Measurements from ENCODE around the gene RNF144B.

Gene RNF144B

DNA sequence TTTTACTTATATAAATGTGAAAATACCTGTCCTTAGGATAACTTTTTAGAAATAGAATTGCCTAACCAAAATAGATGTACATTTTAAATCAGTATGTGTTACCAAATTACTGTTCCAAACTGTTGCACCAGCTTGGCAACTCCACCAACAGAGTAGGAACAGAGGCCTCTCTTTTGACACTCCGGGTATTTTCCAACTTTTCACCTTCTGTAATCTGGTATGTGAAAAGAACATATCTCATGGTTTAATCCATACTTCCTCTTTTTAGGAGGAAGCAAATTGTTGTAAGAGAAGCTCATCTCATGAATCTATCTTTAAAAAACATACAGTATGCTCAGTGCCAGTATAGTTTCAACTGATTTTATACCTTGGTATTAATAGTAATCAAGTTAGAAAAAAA is 24.9 kb downstream of the RNF144B start:
- DNase-seq, result no peak

DNA sequence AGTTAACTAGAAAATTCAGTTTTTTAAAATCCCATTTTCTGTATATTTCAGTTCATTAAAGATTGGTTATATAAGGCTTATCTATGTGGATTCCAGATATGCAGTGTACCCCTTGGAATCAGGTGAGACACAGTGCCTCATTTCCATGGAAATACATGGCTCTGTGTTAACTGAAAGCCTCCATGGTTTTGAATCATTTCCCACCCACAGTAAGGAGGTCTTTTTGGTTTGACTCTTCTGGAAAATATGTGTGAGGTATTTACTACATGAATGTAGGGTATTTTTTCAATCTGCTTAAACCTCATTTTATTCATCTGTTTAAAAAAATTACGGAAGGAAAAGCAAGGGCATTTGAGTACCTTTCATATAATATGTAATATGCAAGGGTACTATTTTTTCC is 25.5 kb downstream of the RNF144B start:
- no peak for DNase-seq

DNA sequence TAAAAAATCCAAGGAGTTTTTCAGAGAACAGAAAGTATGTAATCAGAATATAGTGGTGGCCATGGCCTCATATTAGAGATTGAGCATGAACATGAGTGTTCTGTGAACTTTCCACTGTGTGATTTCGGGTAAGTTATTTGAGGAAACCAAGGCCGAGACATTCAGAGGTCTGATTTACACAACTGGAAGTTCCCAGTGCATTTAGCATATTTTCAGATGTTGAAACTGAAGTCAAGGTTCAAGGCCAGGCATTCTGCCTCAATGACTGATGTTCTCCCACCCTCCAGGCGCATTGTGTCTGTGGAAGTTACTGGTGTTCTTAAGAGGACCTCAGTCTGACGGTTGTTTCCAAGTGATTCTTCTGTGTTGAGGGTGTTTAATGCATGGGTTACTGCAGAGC is 26.2 kb downstream of the RNF144B start:
- DNase-seq, result no peak

DNA sequence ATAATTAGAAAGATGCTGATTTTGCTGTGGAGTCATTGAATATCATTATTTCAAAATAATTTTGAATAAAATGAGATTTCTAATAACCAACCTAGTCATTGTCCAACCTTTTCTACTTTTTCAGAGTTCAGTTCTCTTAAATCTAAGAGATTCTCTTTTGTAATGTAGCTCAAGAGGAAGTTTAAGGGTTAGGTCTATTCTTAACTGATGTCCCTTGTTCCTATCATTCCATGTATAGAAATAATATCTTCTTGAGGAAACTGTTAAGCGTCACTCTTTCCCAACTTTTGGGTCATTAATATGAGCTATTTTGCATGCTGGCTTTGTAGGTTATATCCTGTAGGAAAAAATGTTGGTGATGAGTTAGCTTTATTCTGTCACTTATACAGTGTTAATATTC is 27.0 kb downstream of the RNF144B start:
- DNase-seq, result no peak

DNA sequence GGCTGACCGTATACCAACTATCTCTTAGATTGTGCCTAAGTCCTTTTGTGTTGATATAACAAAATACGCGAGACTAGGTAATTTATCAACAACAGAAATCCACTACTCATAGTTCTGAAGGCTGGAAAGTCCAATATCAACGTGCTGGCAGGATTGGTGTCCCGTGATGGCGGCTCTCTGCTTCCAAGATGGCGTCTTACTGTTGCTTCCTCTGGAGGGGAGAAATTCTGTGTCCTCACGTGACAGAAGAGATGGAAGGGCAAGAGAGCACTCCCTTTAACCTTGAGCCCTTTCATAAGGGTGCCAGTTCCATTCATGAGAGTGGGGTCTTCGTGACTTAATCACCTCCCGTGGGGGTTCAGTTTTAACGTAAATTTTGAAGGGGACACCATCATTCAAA is 28.1 kb downstream of the RNF144B start:
- no peak for DNase-seq

DNA sequence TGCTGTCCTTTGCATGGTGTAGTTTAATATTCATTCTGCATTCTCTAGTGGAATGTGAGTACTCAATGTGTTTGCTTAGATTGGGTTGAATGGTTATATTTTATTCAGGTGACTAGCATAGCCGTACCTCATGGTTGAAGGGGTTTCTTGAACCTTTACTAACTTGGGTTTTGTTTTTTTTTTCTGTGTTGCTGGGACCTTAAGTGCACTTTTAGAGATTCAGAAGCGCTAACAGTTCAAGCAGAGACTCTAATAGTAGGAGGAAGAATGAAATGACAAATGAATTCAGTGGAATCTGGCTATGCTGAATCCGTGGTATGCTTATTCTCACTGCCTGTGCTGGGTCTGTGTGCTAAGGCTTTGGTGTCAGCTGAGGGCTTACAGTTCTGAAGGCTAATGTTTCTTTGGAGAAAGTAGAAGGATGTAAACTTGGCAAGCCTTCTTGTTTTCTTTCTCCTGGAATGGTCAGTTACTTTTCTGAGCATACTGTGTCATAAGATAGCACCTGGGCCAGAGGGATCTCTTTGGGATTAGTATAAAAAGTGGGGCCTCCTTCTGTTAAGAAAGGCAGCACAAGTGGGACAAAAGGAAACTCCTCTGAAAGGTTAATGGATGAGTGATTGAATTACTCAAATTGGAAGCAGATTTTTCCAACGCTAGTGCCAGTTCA is 28.7 kb downstream of the RNF144B start:
- DNase-seq, result no peak

DNA sequence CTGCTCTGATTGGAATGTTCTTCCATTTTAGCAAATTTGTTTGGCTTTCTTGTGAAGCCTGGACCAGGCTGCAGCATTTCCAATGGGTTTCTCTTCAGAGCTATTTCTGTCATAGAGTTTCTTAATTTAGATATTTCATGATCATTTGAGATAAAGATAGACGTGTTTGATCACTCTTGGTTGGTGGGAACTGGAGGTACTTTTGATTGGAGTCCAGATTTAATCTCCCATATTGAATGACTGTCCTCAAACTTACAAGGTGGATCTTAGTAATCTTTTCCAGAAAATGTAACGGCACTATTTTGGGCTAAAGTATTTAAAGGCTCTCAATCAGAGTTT is 29.2 kb downstream of the RNF144B start:
- DNase-seq, result no peak

DNA sequence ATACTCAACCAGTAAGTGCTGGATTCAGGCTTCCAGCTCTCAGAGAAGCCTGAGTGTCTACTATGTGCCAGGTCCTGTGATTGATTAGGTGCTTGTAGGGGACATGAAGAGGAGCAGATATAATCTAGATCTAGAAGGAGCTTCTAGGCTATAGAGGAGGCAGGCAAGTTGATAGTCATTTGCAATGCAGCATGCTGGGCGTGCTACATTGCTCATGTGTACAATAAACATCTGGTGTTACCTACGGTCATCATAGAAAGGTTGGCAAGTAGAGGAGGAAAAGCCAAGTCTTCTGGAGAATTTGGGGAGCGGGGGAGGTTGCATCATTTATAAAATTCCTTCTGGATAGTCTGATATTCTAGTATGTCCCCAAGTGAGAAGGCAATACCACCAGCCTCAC is 33.2 kb downstream of the RNF144B start:
- no peak for DNase-seq

DNA sequence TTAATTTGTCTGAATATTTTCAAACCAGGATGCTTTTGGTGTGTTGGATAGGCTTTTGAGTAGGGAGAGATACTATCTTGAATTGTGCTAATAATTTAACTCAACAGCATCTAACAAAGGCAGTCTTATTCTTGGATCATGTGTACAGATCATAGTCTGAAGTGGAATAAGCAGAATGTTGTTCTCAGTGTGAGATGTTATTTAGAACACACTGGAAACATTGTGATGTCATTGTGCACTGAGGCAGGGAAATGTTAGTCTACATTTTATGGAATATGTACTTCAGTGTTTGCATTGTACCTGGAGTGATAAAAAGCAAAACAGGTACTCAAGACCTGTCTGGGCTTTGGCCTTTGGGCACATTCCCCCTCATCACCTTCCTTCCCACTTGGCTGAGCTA is 35.0 kb downstream of the RNF144B start:
- DNase-seq, result no peak

DNA sequence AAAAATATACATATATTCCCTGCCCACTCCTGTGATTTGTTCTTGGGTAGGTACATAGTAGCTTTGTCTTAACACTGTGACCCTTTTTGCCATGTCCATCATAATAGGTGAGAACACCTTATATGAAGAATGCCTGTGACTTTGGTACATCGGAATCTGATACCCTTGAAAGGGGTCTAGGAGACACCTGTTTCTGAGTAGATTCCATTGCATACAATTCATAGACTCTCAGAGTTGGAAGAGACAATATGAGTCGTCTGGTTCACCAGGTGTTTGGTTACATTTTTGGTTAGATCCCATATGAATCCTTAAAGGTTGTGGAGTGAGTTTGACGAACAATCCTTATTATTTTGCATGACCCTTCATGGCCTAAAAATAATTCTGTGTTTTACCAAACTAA is 36.3 kb downstream of the RNF144B start:
- no peak for DNase-seq

DNA sequence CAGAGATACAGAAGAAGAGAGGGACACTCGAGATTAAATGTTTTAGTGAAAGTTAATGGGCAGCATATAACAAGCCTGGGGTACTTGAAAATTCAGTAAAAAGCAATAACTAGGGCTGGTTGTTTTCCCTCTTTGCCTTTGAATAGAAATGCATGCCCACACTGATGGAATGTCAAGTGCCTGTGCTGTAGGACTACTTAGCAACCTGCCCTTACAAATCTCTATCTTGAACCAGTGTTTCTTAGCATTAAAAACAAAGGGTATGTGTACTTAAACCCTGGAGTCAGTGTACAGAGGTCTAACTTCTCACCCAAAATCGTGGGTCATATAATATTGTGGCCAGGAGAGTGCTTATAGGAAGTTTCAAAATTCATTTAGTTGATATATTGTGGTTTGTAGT is 37.1 kb downstream of the RNF144B start:
- no peak for DNase-seq

DNA sequence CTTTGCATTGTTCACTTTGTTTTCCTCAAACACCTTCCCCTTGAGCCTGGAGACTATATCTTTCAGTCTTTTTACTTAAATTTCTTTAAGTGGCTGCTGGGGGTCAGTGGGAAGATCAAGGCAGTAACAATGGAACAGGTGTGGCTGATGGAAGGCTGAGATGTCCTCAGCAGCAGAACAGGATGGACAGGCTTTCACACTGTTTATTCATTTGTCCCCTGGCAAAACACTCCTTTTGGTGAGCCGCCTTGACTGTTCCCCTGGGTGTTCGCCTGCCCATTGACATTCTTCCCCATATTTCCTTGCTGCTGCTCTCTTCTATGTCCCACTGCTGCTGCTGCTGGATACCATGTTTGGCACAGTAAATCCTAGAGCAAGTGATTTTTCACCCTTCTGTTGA is 38.1 kb downstream of the RNF144B start:
- DNase-seq, result no peak

DNA sequence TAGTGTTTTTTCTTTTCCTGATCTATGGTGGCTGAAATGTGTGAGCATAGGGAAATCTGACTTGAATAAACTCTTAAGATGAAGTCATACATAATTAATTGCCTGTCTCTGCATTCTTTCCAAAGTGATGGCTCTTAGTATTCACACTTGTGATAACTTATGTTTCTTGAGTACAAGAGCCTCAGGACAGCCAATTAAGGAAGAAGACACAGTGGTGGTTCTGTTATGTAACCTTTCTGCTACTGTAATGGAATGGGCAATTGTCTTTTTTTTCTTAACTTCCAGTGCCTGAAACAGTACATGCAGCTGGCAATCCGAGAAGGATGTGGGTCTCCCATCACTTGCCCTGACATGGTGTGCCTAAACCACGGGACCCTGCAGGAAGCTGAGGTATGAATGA is 40.1 kb downstream of the RNF144B start:
- DNase-seq, result no peak

DNA sequence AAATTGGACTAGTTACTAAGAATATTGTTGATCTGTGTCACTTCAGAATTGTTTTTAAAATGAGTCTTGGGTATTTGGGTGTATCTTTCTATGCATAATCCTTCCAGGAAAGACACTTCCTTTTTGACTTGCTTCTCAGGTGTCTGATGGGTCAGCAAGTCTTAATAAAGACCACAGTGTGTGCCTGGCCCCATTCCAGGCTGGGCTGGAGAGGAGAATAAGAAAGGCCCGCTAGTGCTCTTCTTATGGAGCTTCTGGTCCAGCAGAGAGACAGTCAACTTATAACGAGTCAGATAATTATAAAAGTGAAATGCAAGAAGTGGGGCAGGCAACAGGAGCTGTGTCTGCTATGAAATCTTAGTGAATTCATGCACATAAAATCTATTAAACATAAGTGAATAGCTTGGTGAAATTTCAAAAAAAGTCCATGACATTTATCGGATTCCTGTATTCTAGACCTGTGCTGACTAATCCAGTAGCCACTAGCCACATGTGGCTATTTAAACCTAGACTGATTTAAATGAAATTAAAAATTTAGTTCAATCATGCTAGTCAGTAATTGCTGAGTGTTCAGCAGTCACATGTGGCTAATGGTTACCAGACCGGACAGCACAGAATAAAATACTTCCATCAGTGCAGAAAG is 42.6 kb downstream of the RNF144B start:
- no peak for DNase-seq

DNA sequence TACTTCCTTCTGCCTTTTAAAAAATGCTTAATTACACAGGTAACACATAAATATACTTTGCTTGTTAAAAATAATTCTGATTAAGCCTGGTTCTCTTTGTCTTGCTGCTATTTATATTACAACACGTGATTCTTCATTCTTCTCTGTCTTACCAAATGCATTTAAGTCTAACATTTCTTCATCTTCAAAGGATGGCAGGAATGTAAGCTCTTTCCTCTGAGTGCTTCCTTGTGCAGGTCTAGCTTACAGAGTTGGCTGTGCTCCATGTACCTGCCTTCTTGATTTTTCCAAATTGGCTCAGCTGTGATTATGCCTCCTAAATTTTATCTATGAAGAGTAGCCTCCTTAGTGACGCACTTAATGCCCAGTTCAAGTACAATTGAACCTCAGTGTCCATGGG is 44.4 kb downstream of the RNF144B start:
- no peak for DNase-seq

DNA sequence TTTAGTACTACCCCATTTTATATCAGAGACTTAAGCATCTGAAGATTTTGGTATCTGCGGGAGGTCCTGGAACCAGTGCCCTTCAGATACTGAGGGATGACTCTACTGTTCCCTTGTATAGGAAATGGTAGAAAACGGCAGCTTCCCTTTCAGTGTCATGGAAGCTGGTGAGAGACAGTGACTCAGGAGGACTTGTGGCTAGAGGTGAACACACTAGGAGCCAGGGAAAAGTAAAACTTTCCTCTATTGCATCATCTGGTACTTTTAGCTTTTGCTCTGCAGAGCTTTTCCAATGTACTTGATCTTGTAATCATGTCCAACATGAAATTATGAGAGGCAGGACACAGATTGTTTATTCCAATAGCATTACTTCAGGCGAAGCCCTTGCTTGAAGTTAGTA is 45.0 kb downstream of the RNF144B start:
- DNase-seq, result no peak

DNA sequence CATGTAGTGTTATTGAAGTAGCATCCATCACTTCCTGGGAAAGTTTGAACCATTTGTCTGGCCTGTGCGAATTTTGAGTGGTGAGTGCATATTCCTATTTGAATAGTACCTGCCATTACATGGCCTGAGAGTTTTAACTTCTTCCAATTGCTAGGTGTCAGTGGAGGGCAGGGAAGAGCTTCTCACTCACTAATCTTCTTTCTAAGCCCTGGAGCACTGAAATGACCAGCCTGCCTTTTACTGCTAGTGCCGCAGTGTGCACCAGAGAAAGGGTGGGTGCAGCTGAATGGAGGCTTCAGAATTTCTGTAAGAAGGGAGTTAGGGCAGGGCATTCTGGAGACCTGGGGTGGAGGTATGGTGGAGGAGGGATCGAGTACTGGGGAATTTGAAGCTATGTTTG is 45.5 kb downstream of the RNF144B start:
- DNase-seq, result no peak

DNA sequence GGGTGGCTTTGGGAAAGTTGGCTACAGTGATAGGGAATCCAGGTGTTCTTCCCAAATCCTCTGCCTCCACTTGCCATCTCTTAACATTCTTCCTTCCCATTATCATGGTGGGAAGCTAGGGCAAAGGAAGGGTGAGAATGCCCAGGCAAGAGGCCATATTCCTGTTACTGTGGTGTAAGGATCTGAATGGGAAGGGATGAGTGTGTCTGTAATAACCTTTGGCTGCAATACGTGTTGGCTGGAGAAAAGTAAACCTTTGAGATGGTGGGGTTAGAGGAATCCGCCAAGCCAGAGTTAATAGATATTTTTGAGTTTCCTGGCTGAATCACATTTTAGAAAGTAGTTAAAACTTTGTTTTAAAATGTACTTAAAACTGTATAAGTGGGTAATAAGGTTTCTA is 45.9 kb downstream of the RNF144B start:
- DNase-seq, result no peak

DNA sequence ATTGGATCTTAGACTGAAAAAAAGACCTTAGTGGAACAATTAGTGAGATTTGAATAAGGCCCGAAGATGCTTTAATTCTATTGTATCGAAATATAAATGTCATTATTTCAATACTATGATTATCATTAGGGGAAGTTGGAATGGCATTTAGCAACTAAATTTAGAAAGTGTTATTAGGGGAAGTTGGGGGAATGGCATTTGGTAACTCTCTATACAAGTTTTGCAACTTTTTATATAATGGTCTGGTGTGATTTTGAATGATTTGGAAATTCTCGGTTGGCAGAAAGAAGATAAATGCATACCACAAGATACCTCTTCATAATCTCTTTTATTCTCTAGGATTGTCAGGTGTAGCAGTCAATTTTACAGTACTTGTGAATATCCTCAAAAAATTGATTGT is 49.2 kb downstream of the RNF144B start:
- DNase-seq, result no peak

DNA sequence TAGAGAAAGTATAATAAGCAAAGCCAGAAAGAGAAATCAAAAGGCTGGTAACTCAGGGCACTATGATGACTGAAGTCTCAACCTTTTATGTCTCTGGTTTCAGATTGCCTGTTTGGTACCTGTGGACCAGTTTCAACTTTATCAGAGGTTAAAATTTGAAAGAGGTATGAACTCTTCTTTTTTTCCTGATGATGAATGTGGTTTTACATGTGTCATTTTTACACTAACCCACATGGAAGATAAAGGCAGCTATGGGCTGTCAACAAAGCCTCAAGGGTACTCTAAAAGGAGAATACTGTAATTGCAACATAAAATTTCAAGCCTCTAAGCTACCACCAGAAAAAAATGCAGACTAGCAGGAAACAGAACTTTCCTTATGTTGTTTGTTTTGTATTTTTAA is 52.4 kb downstream of the RNF144B start:
- DNase-seq, result no peak

DNA sequence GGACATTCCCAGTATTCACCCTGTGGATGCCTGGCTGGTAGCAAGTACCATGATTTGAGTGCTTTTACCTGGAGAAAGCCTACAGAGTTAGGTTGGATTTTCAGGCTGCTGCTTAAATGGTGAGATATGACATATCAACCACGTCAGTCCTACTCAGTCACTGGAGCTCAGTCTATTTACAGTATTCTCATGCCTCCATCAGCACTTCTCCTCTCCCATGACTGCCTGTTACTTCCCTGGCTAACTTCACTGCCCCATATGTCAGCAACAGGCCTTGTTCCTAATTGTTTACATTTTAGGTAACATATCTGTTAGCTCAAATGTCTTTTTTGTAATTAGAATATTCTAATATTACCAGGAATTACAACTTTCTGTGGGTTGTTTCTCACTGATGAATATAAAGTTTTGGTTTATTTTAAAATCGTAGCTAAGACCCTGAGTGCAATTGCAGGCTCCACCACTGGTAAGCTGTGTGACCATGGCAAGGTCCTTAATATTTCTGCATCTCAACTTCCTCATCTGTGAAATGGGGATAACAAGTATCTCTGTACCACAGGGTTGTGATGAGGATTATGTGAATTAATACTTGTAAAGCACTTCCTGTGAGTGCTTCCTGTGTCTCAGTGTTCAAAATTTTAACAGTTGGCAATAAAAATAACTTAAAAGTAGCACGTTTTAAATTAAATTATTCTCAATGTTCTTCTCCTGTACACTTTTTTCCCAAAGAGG is 54.3 kb downstream of the RNF144B start:
- no peak for DNase-seq

DNA sequence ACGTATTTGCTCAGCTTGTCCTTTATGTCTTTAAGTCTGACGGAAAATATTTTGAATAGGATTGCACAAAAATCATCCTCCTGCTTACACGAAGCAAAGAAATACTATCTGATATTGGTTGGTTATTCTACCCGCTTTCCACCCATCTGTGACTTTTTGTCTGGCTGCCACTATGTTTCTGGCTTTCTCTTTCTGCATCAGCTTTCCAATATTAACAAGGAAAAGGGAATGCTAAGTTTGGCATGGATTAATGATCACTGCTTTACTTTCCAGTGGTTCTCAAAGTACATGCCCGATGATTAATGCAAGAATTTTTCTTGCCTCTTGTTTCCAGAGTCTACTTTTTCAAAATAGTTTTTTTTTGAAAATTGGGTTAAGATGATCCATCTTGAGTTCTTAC is 57.0 kb downstream of the RNF144B start:
- peak; percentile 28 for DNase-seq

DNA sequence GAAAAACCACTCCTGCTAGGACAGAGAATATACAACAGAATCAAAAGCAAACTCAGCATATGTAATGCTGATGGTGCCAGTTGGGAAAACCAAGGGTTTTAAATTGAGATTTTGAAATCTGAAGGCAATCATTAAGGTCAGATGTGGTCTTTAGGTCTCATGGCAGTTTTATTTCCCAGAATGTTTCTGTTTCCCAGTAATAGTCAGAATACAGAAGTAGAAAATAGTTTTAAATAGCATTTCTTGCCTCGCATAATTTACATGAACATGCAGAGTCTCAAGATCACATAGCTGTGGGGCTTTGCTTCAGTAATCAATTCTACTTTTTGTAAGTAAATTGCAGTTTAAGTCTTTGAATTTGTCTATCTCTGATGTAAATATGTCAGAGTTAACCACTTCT is 58.1 kb downstream of the RNF144B start:
- no peak for DNase-seq

DNA sequence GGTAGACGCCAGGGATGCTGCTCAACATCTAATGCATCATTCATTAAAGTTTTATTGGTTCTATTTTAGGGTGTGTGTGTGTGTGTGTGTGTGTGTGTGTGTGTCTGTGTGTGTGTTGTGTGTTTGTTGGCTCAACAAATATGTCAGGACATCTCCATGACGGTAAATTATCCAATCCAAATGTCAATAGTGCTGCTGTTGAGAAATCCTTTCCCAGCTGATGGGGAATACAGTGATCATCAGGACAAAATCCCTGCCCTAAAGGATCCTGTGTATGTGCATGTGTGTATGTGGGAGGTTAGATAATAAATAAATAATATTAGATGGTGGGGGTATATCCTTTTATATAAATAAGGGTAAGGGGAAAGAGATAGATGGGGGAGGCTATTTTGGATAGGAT is 59.6 kb downstream of the RNF144B start:
- no peak for DNase-seq

DNA sequence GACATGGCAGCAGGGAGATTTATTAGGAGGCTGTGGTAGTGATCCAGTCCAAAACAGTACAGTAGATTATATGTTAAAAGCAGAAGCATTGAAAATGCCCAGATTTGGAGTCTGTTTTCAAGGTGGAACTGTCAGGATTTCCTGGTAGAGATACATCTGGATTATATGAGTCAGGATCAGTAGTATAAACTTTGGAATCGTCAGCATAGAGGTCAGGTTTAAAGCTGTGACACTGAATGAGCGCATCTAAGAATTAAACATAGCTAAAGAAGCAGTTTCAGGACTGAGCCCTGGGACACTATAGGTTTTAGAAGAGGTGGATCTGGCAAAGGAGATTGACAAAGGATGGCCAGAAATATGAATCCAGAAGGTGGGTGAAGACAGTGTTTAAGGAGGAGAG is 60.4 kb downstream of the RNF144B start:
- no peak for DNase-seq
